ENCODE data around the gene JAK3.
"Not testable (repeated sequence)": the region's sequence is repeated elsewhere in the genome, so short reads cannot be mapped to it uniquely, and the experiment has no call there.

DNA sequence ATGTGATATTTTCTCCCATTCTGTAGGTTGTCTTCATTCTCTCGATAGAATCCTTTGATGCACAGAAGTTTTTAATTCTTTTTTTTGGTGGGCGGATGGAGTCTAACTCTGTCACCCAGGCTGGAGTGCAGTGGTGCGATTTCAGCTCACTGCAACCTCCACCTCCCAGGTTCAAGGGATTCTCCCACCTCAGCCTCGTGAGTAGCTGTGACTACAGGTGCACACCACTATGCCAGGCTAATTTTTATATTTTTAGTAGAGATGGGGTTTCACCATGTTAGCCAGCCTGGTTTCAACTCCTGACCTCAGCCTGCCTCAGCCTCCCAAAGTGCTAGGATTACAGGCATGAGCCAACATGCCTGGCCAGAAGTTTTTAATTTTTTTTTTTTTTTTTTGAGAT is 39.4 kb upstream of the JAK3 start:
- TF ChIP-seq, protein P1, sequence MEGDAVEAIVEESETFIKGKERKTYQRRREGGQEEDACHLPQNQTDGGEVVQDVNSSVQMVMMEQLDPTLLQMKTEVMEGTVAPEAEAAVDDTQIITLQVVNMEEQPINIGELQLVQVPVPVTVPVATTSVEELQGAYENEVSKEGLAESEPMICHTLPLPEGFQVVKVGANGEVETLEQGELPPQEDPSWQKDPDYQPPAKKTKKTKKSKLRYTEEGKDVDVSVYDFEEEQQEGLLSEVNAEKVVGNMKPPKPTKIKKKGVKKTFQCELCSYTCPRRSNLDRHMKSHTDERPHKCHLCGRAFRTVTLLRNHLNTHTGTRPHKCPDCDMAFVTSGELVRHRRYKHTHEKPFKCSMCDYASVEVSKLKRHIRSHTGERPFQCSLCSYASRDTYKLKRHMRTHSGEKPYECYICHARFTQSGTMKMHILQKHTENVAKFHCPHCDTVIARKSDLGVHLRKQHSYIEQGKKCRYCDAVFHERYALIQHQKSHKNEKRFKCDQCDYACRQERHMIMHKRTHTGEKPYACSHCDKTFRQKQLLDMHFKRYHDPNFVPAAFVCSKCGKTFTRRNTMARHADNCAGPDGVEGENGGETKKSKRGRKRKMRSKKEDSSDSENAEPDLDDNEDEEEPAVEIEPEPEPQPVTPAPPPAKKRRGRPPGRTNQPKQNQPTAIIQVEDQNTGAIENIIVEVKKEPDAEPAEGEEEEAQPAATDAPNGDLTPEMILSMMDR (IDR thresholded peaks at IDR 0.05) = not testable (repeated sequence)
- not testable (repeated sequence) for TF ChIP-seq POLR2A, POLR2AphosphoS5 (IDR thresholded peaks at IDR 0.05)
